Breast epithelium (tissue), 3 donors: ENCODE measurements around the gene SETBP1.

Experiments
- POLR2AphosphoS5 ChIP-seq, 3 donors: sonication (generic); formaldehyde crosslinking; IDR thresholded peaks; one replicate each; pipeline ENCODE4 v1.6.1; 2017; ENCODE audit warnings: antibody characterized with exemption in 3 of 3
- TF ChIP-seq, protein P1 (sequence below), 3 donors: fragments of 450-650 bp; IDR thresholded peaks; one replicate each; pipeline ENCODE4 v1.5.1; 2016 to 2017; ENCODE audit warnings: antibody characterized with exemption in 3 of 3, mild to moderate bottlenecking in 3 of 3, moderate library complexity in 3 of 3

- TF ChIP-seq, protein P1, sequence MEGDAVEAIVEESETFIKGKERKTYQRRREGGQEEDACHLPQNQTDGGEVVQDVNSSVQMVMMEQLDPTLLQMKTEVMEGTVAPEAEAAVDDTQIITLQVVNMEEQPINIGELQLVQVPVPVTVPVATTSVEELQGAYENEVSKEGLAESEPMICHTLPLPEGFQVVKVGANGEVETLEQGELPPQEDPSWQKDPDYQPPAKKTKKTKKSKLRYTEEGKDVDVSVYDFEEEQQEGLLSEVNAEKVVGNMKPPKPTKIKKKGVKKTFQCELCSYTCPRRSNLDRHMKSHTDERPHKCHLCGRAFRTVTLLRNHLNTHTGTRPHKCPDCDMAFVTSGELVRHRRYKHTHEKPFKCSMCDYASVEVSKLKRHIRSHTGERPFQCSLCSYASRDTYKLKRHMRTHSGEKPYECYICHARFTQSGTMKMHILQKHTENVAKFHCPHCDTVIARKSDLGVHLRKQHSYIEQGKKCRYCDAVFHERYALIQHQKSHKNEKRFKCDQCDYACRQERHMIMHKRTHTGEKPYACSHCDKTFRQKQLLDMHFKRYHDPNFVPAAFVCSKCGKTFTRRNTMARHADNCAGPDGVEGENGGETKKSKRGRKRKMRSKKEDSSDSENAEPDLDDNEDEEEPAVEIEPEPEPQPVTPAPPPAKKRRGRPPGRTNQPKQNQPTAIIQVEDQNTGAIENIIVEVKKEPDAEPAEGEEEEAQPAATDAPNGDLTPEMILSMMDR (IDR thresholded peaks at IDR 0.05) = no peak
- TF ChIP-seq POLR2AphosphoS5 (IDR thresholded peaks at IDR 0.05) = no peak
Observed at GRCh38 chr18:45111502-45111848, 430.8 kb downstream of the SETBP1 start.
